Measurements from ENCODE around the gene SMYD3.

- TF ChIP-seq POLR2A (IDR thresholded peaks at IDR 0.05) (no peak), CTCF (IDR thresholded peaks at IDR 0.05) (no peak)
These were observed 729.3 kb downstream of the SMYD3 start for GRCh38 chr1:245777752-245778151.
